Peyer's patch (tissue), 4 donors: ENCODE results near the gene CDH12. TPM values are rescaled to one million over a fixed set of nuclear protein-coding genes. Genes with fewer than 3 reads are reported as not detected.

Experiments used
- DNase-seq, 3 donors: peaks; one replicate each; pipeline ENCODE4 v3.0.0-alpha.2; 2017 to 2019
- H3K27ac ChIP-seq, 4 donors: fragments of 200-600 bp; sonication (generic); one replicate each; pipeline ENCODE4 v1.5.1; 2016 to 2019
- H3K27me3 ChIP-seq, 2 donors: fragments of 200-600 bp; sonication (generic); one replicate each; pipeline ENCODE4 v1.5.1; 2019
- H3K36me3 ChIP-seq, 3 donors: fragments of 200-600 bp; sonication (generic); one replicate each; pipeline ENCODE4 v1.5.1; 2016 to 2019
- H3K4me1 ChIP-seq, 4 donors: fragments of 200-600 bp; sonication (generic); one replicate each; pipeline ENCODE4 v1.5.1; 2016 to 2019
- H3K4me3 ChIP-seq, 4 donors: fragments of 200-600 bp; sonication (generic); 1 replicate in 3 of 4; 2 replicates in 1 of 4; pipeline ENCODE4 v1.5.1; 2016 to 2019; ENCODE audit warnings: mild to moderate bottlenecking in 1 of 4
- H3K9me3 ChIP-seq, 4 donors: fragments of 200-600 bp; sonication (generic); one replicate each; pipeline ENCODE4 v1.5.1; 2016 to 2019; ENCODE audit warnings: mild to moderate bottlenecking in 1 of 4
- POLR2A ChIP-seq, 2 donors: fragments of 450-650 bp; IDR thresholded peaks; one replicate each; pipeline ENCODE4 v1.5.1; 2017; ENCODE audit warnings: antibody characterized with exemption in 2 of 2, mild to moderate bottlenecking in 2 of 2, moderate library complexity in 2 of 2
- total RNA-seq, 4 donors: library from RNA; depleted of rRNA; stranded (reverse); fragments of >200 nt; gene quantifications; one replicate each; pipeline ENCODE4 v1.1.0, GENCODE V29; 2016
- TF ChIP-seq, protein P1 (sequence below), 6 experiments: fragments of 450-650 bp in 4 of 6; fragments of 200-600 bp in 2 of 6; sonication (generic) in 1 of 6; IDR thresholded peaks; one replicate each; pipeline ENCODE4 v1.5.1; 2017 to 2019; ENCODE audit warnings: antibody characterized with exemption in 6 of 6, mild to moderate bottlenecking in 3 of 6, moderate library complexity in 1 of 6

Gene CDH12
- total RNA-seq, 4 donors from 2014 or later, result not detected

DNA sequence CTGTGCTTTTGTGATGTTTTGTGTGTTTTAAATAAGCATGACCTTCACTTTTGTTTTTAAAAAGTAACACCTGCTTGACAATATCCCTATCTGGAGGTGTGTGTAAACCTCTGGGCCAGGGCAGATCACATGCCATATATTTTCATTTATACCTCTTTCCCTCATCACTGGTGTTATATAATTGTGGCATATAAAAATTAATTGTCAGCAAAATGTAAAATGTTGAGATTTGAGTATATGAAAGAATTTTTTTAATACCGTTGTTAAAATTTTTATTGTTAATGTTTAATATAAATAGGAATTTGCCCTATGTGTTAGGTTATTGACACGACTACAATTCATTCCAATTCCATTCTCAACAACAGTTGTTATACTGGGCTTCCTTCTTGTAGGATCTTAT is 6.5 kb downstream of the CDH12 start:
- Histone ChIP-seq H3K4me1 (no peaks in the 10 kb centered on the region), H3K4me3 (no peak overlapping the region), H3K36me3 (no peaks in the 10 kb centered on the region), H3K27me3 (no peaks in the 10 kb centered on the region), H3K9me3 (no peaks in the 10 kb centered on the region), H3K27ac (no peak overlapping the region)
- no peak for DNase-seq
- TF ChIP-seq POLR2A (IDR thresholded peaks at IDR 0.05), result no peak
- TF ChIP-seq, protein P1, sequence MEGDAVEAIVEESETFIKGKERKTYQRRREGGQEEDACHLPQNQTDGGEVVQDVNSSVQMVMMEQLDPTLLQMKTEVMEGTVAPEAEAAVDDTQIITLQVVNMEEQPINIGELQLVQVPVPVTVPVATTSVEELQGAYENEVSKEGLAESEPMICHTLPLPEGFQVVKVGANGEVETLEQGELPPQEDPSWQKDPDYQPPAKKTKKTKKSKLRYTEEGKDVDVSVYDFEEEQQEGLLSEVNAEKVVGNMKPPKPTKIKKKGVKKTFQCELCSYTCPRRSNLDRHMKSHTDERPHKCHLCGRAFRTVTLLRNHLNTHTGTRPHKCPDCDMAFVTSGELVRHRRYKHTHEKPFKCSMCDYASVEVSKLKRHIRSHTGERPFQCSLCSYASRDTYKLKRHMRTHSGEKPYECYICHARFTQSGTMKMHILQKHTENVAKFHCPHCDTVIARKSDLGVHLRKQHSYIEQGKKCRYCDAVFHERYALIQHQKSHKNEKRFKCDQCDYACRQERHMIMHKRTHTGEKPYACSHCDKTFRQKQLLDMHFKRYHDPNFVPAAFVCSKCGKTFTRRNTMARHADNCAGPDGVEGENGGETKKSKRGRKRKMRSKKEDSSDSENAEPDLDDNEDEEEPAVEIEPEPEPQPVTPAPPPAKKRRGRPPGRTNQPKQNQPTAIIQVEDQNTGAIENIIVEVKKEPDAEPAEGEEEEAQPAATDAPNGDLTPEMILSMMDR (IDR thresholded peaks at IDR 0.05), result no peak

DNA sequence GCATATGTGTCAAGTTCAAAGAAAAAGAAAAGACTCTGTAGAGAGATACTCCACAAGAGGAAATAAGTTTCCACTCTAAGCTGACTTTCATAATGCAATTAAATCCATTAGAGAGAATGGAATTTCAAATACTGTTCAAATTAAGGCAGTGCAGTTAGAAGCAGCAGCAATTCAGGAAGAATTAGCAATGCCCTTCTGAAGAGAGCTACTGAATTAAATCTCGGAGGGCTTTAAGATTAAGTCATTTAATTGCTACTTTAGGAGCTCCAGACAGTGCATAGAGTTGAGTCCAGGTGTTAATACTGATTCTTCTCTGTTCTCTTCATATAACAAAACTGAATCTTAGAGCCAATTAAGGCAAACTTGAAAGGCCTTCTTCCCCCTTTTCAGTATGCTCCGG is 8.5 kb downstream of the CDH12 start:
- TF ChIP-seq, protein P1 (IDR thresholded peaks at IDR 0.05), result no peak
- no peak for TF ChIP-seq POLR2A (IDR thresholded peaks at IDR 0.05)

DNA sequence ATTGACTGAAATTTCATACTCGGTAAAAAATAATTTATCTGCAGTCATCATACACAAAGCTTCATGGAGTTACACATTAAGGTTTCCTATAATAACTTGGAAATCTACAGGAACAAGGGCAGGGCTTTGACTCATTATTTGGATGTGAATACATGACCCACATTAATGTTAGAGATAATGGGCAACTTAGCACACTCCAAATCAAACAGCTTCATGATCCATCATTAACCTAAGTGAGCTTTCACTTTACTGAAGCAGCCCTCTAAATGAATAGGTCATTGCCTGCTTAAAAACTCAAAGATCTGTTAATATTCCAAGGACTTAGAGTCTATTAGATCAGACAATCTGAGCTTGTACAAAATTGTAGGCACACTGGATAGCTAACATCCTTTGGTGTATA is 9.0 kb downstream of the CDH12 start:
- no peak overlapping the region for H3K4me3 ChIP-seq
- no peak for DNase-seq
- no peak for TF ChIP-seq POLR2A (IDR thresholded peaks at IDR 0.05)
- TF ChIP-seq, protein P1 (IDR thresholded peaks at IDR 0.05), result no peak
- no peaks in the 10 kb centered on the region for H3K27me3 ChIP-seq
- H3K36me3 ChIP-seq, result no peaks in the 10 kb centered on the region
- no peak overlapping the region for H3K27ac ChIP-seq
- H3K4me1 ChIP-seq, result no peaks in the 10 kb centered on the region
- no peaks in the 10 kb centered on the region for H3K9me3 ChIP-seq

More for the DNA sequence above, 8.5 kb downstream of the CDH12 start:
- H3K4me1 ChIP-seq, result no peaks in the 10 kb centered on the region
- no peaks in the 10 kb centered on the region for H3K9me3 ChIP-seq
- no peaks in the 10 kb centered on the region for H3K27me3 ChIP-seq
- no peak for DNase-seq
- H3K27ac ChIP-seq, result no peak overlapping the region
- H3K4me3 ChIP-seq, result no peak overlapping the region
- no peaks in the 10 kb centered on the region for H3K36me3 ChIP-seq

DNA sequence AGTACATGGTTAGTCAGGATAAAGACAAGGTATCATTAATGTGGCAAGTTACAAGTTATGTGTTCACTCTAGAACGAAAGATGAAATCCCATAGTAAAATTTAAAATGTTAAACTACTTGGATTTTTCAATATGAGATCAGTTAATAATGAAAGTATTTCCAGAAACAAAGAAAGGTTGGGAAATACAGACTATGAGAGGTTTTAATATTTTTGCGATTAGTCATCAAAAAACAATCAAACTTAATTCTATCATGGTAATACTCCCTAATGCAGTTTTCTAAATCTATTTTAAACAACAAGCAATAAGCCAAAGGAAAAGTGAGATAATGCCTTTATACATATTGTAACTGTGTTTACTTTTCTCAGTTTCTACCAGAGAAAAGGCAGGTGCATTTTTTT is 10.6 kb downstream of the CDH12 start:
- TF ChIP-seq, protein P1 (IDR thresholded peaks at IDR 0.05), result no peak
- no peak for TF ChIP-seq POLR2A (IDR thresholded peaks at IDR 0.05)
- no peak for DNase-seq

GRCh38 chr5:22837803-22838202 is 15.3 kb downstream of the CDH12 start:
- no peak overlapping the region for H3K4me3 ChIP-seq
- no peak for DNase-seq
- TF ChIP-seq, protein P1 (IDR thresholded peaks at IDR 0.05), result no peak
- no peak for TF ChIP-seq POLR2A (IDR thresholded peaks at IDR 0.05)
- H3K4me1 ChIP-seq, result no peaks in the 10 kb centered on the region
- no peaks in the 10 kb centered on the region for H3K36me3 ChIP-seq
- no peaks in the 10 kb centered on the region for H3K27me3 ChIP-seq
- no peaks in the 10 kb centered on the region for H3K9me3 ChIP-seq
- H3K27ac ChIP-seq, result no peak overlapping the region

More for the DNA sequence above, 10.6 kb downstream of the CDH12 start:
- Histone ChIP-seq H3K4me3 (no peak overlapping the region), H3K36me3 (no peaks in the 10 kb centered on the region), H3K9me3 (no peaks in the 10 kb centered on the region), H3K27ac (no peak overlapping the region), H3K4me1 (no peaks in the 10 kb centered on the region), H3K27me3 (no peaks in the 10 kb centered on the region)

GRCh38 chr5:22835686-22836085 is 17.5 kb downstream of the CDH12 start:
- H3K27me3 ChIP-seq, result no peaks in the 10 kb centered on the region
- H3K4me1 ChIP-seq, result no peaks in the 10 kb centered on the region
- DNase-seq, result no peak
- TF ChIP-seq, protein P1 (IDR thresholded peaks at IDR 0.05), result no peak
- no peak for TF ChIP-seq POLR2A (IDR thresholded peaks at IDR 0.05)
- no peaks in the 10 kb centered on the region for H3K9me3 ChIP-seq
- H3K4me3 ChIP-seq, result no peak overlapping the region
- H3K27ac ChIP-seq, result no peak overlapping the region
- no peaks in the 10 kb centered on the region for H3K36me3 ChIP-seq
